ENCODE data around the gene CHI3L1. TPM values are rescaled to one million over a fixed set of nuclear protein-coding genes. Genes with fewer than 3 reads are reported as not detected.

CHI3L1 gene
- total RNA-seq, 4 donors from 2014 or later: 80.5 to 188 (median 107) TPM

GRCh38 chr1:203216274-203217138, 30.0 kb upstream of the CHI3L1 start:
- 30 to 35% methylated on average over 17 to 19 of the region's 19 CpGs for WGBS, 2 donors
- intact Hi-C loops (cut with DNase I; ENCODE audit: low total_unique reads): loop anchor here (5.0 kb wide), 1 partner anchor 179 kb away; no protein-coding TSS in a partner anchor
- TF ChIP-seq CTCF (IDR thresholded peaks at IDR 0.05) (peak in 1 of 3 donors; percentile 10), POLR2A (IDR thresholded peaks at IDR 0.05) (no peak)

DNA sequence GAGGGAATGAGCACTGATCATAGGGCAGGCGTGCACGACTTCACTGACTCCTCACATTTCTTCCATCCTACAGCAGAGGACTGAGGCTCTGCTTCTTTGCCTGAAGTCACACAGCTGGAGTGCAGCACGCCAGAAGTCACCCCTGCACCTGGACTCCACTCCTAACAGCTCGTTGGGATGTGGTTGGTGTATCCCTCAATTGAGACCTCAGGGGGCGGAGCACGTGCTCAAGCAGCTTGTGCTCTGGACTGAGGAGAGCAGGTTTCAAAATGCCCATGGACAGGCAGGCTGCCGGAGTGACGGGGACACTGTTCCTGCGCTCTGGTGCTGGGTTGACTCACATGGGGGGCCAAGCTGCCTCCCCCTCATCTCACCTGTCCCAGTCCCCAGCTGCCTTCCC, 29.1 kb upstream of the CHI3L1 start:
- H3K4me3 ChIP-seq (ENCODE audit: low read depth, poor library complexity, severe bottlenecking): no peak overlapping the region
- peak in 1 of 2 donors; percentile 31 for DNase-seq (ENCODE audit: low spot score in 2 of 2)
- intact Hi-C loops (cut with DNase I; ENCODE audit: low total_unique reads): loop anchor here (5.0 kb wide), 1 partner anchor 178 kb away; no protein-coding TSS in a partner anchor
- WGBS, 2 donors: 64 to 70% methylated on average over 9 of the region's 9 CpGs
- TF ChIP-seq CTCF (IDR thresholded peaks at IDR 0.05) (no peak), POLR2A (IDR thresholded peaks at IDR 0.05) (no peak)

More at GRCh38 chr1:203216274-203217138, 30.0 kb upstream of the CHI3L1 start:
- H3K4me3 ChIP-seq (ENCODE audit: low read depth, poor library complexity, severe bottlenecking): no peak overlapping the region
- peak; percentile 45 to 86 for DNase-seq (ENCODE audit: low spot score in 2 of 2)

GRCh38 chr1:203214871-203215270, 28.4 kb upstream of the CHI3L1 start:
- TF ChIP-seq POLR2A (IDR thresholded peaks at IDR 0.05) (no peak), CTCF (IDR thresholded peaks at IDR 0.05) (no peak)
- intact Hi-C loops (cut with DNase I; ENCODE audit: low total_unique reads): loop anchor here (5.0 kb wide), 1 partner anchor 178 kb away; no protein-coding TSS in a partner anchor
- H3K4me3 ChIP-seq (ENCODE audit: low read depth, poor library complexity, severe bottlenecking): no peak overlapping the region
- WGBS, 2 donors: 83% methylated on average over 7 of the region's 7 CpGs
- DNase-seq (ENCODE audit: low spot score in 2 of 2): peak in 1 of 2 donors; percentile 78

- 80 to 90% methylated on average over 6 of the region's 6 CpGs for WGBS, 2 donors
- no peak for TF ChIP-seq CTCF (IDR thresholded peaks at IDR 0.05)
- TF ChIP-seq POLR2A (IDR thresholded peaks at IDR 0.05): no peak
- DNase-seq (ENCODE audit: low spot score in 2 of 2): peak in 1 of 2 donors; percentile 82
- no peak overlapping the region for H3K4me3 ChIP-seq (ENCODE audit: low read depth, poor library complexity, severe bottlenecking)
- intact Hi-C loops (cut with DNase I; ENCODE audit: low total_unique reads): no loop called here
Measured at GRCh38 chr1:203213126-203213525, 26.6 kb upstream of the CHI3L1 start.

DNA sequence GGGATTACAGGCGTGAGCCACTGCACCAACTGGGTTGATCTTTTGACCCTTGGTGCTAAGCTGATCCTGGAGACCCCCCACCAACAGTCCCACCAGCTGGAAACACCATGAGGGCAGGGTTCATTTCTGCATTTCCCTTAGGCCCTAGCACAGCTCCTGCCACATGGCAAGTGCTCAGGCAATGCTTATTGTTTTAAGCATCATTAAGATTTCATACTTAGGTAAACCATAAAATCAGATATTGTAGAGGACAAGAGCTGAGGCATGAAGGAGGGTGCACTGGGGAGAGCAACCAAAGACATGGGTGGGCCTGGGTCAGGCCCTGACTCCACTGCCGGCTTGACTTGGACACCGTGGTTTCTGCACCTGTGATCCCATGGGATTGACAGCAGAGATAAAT, 25.3 kb upstream of the CHI3L1 start:
- WGBS, 2 donors: 86 to 92% methylated on average over 3 of the region's 3 CpGs
- DNase-seq (ENCODE audit: low spot score in 2 of 2): no peak
- TF ChIP-seq CTCF (IDR thresholded peaks at IDR 0.05) (no peak), POLR2A (IDR thresholded peaks at IDR 0.05) (no peak)
- no peak overlapping the region for H3K4me3 ChIP-seq (ENCODE audit: low read depth, poor library complexity, severe bottlenecking)
- intact Hi-C loops (cut with DNase I; ENCODE audit: low total_unique reads): no loop called here
